ENCODE measurements around the gene SHTN1. TPM values are rescaled to one million over a fixed set of nuclear protein-coding genes. Genes with fewer than 3 reads are reported as not detected.

Gene SHTN1
- total RNA-seq, 2 donors from 2014 or later = 13.9 to 18.2 TPM

- no peaks in the 10 kb centered on the region for H3K9me3 ChIP-seq
- H3K4me1 ChIP-seq (ENCODE audit: control insufficient read depth in 1 of 2, low read depth in 2 of 2) = peaks cover 3 to 7% of the 10 kb centered on the region in 2 donors
- H3K4me3 ChIP-seq = no peak overlapping the region
- no peaks in the 10 kb centered on the region for H3K27me3 ChIP-seq (replicated peaks; ENCODE audit: insufficient read depth)
- ATAC-seq (ENCODE audit: insufficient number of reproducible peaks, low FRiP score, low read depth) (no peak), DNase-seq (ENCODE audit: low spot score) (no peak)
- no peak for TF ChIP-seq CTCF (IDR thresholded peaks at IDR 0.05)
- no peaks in the 10 kb centered on the region for H3K36me3 ChIP-seq
- H3K27ac ChIP-seq = no peak overlapping the region
Measured at GRCh38 chr10:117001144-117001543, 3.8 kb downstream of the SHTN1 start.

- no peaks in the 10 kb centered on the region for H3K36me3 ChIP-seq
- H3K27ac ChIP-seq = no peak overlapping the region
- H3K4me1 ChIP-seq (ENCODE audit: control insufficient read depth in 1 of 2, low read depth in 2 of 2) = peaks cover 3 to 7% of the 10 kb centered on the region in 2 donors
- no peak for TF ChIP-seq CTCF (IDR thresholded peaks at IDR 0.05)
- H3K27me3 ChIP-seq (replicated peaks; ENCODE audit: insufficient read depth) = no peaks in the 10 kb centered on the region
- ATAC-seq (ENCODE audit: insufficient number of reproducible peaks, low FRiP score, low read depth) = no peak
- no peaks in the 10 kb centered on the region for H3K9me3 ChIP-seq
- no peak overlapping the region for H3K4me3 ChIP-seq
- no peak for DNase-seq (ENCODE audit: low spot score)
Measured at GRCh38 chr10:117000580-117000979, 4.4 kb downstream of the SHTN1 start.

GRCh38 chr10:116998172-116998571, 6.8 kb downstream of the SHTN1 start:
- no peak for DNase-seq (ENCODE audit: low spot score)
- H3K36me3 ChIP-seq = no peaks in the 10 kb centered on the region
- no peaks in the 10 kb centered on the region for H3K27me3 ChIP-seq (replicated peaks; ENCODE audit: insufficient read depth)
- no peaks in the 10 kb centered on the region for H3K9me3 ChIP-seq
- no peaks in the 10 kb centered on the region for H3K4me1 ChIP-seq (ENCODE audit: control insufficient read depth in 1 of 2, low read depth in 2 of 2)
- ATAC-seq (ENCODE audit: insufficient number of reproducible peaks, low FRiP score, low read depth) = no peak
- no peak for TF ChIP-seq CTCF (IDR thresholded peaks at IDR 0.05)
- no peak overlapping the region for H3K4me3 ChIP-seq
- no peak overlapping the region for H3K27ac ChIP-seq

GRCh38 chr10:116997015-116997414, 8.0 kb downstream of the SHTN1 start:
- H3K36me3 ChIP-seq = no peaks in the 10 kb centered on the region
- H3K4me1 ChIP-seq (ENCODE audit: control insufficient read depth in 1 of 2, low read depth in 2 of 2) = no peaks in the 10 kb centered on the region
- no peaks in the 10 kb centered on the region for H3K9me3 ChIP-seq
- no peak overlapping the region for H3K27ac ChIP-seq
- H3K4me3 ChIP-seq = no peak overlapping the region
- ATAC-seq (ENCODE audit: insufficient number of reproducible peaks, low FRiP score, low read depth) = no peak
- DNase-seq (ENCODE audit: low spot score) = no peak
- no peak for TF ChIP-seq CTCF (IDR thresholded peaks at IDR 0.05)
- no peaks in the 10 kb centered on the region for H3K27me3 ChIP-seq (replicated peaks; ENCODE audit: insufficient read depth)

GRCh38 chr10:116995648-116996047, 9.3 kb downstream of the SHTN1 start:
- H3K36me3 ChIP-seq = no peaks in the 10 kb centered on the region
- DNase-seq (ENCODE audit: low spot score) (no peak), ATAC-seq (ENCODE audit: insufficient number of reproducible peaks, low FRiP score, low read depth) (no peak)
- H3K4me1 ChIP-seq (ENCODE audit: control insufficient read depth in 1 of 2, low read depth in 2 of 2) = no peaks in the 10 kb centered on the region
- no peak for TF ChIP-seq CTCF (IDR thresholded peaks at IDR 0.05)
- no peaks in the 10 kb centered on the region for H3K9me3 ChIP-seq
- no peak overlapping the region for H3K27ac ChIP-seq
- H3K4me3 ChIP-seq = no peak overlapping the region
- no peaks in the 10 kb centered on the region for H3K27me3 ChIP-seq (replicated peaks; ENCODE audit: insufficient read depth)
